ENCODE data around the gene CMBL.

Gene CMBL

GRCh38 chr5:10243660-10244240, 64.0 kb downstream of the CMBL start:
- H3K4me3 ChIP-seq (ENCODE audit: low read length), result no peak overlapping the region
- no peak for DNase-seq (ENCODE audit: low read depth, low spot score)

- no peak overlapping the region for H3K4me3 ChIP-seq (ENCODE audit: low read length)
- DNase-seq (ENCODE audit: low read depth, low spot score), result no peak
These were observed 72.4 kb downstream of the CMBL start for GRCh38 chr5:10235350-10235749.

GRCh38 chr5:10233505-10233904, 74.2 kb downstream of the CMBL start:
- DNase-seq (ENCODE audit: low read depth, low spot score), result no peak
- H3K4me3 ChIP-seq (ENCODE audit: low read length), result no peak overlapping the region

- no peak for DNase-seq (ENCODE audit: low read depth, low spot score)
- H3K4me3 ChIP-seq (ENCODE audit: low read length), result no peak overlapping the region
These were observed 74.7 kb downstream of the CMBL start for GRCh38 chr5:10233011-10233410.

GRCh38 chr5:10232386-10232785, 75.3 kb downstream of the CMBL start:
- DNase-seq (ENCODE audit: low read depth, low spot score), result no peak
- H3K4me3 ChIP-seq (ENCODE audit: low read length), result no peak overlapping the region

- DNase-seq (ENCODE audit: low read depth, low spot score), result no peak
- no peak overlapping the region for H3K4me3 ChIP-seq (ENCODE audit: low read length)
These were observed 78.2 kb downstream of the CMBL start for GRCh38 chr5:10229306-10230048.

GRCh38 chr5:10228288-10228687, 79.4 kb downstream of the CMBL start:
- H3K4me3 ChIP-seq (ENCODE audit: low read length), result no peak overlapping the region
- no peak for DNase-seq (ENCODE audit: low read depth, low spot score)
